ENCODE results near the gene ADAR.
A peak's percentile ranks its signal among the peaks of the same experiment; 100 is the strongest.

The ADAR gene

DNA sequence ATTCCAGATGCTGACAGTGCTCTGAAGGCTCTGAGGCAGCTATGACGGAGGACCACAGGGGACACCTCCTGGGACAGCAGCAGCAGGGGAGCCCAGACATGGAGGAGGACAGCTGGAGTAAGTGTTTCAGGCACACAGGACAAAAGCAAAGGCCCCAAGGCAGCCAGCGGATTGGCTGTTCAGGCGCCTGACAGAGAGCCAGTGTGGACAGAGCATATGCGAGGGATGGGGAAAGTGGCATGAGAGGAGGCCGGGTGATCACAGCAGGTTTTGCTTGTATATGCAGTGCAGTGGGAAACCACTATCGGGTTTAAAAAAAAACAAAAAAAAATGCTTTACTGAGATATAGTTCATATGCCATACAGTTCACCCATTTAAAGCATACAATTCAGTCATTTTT is 21.3 kb downstream of the ADAR start:
- Histone ChIP-seq H3K27me3 (no peaks in the 10 kb centered on the region), H3K9me3 (no peaks in the 10 kb centered on the region), H3K4me2 (no peak overlapping the region), H3K4me3 (no peak overlapping the region), H3K36me3 (peaks cover 100% of the 10 kb centered on the region), H4K20me1 (peaks cover 91% of the 10 kb centered on the region), H3K4me1 (no peaks in the 10 kb centered on the region), H3K27ac (no peak overlapping the region), H3K9ac (no peak overlapping the region)
- no peak for TF ChIP-seq Cebpa-rat (IDR thresholded peaks at IDR 0.05)

DNA sequence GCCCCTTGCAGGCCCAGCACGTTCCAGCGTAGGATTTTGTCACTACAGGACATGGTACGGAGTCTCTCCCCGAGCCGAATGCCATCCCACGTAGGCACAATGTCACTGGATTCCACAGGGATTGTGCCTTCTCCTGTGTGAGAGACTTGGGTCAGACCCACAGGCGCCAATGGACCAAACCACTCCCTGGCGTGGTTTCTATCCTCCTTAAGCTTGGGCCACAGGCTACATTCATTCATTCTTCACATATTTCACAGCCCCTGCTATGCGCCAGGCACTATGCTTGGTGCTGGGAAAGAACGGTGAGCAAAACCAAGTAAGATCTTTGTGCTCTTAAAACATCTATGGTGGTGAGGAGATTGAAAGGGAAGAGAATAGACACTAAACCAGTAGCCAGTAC is 21.8 kb downstream of the ADAR start:
- Histone ChIP-seq H3K27ac (no peak overlapping the region), H3K36me3 (peaks cover 100% of the 10 kb centered on the region)

DNA sequence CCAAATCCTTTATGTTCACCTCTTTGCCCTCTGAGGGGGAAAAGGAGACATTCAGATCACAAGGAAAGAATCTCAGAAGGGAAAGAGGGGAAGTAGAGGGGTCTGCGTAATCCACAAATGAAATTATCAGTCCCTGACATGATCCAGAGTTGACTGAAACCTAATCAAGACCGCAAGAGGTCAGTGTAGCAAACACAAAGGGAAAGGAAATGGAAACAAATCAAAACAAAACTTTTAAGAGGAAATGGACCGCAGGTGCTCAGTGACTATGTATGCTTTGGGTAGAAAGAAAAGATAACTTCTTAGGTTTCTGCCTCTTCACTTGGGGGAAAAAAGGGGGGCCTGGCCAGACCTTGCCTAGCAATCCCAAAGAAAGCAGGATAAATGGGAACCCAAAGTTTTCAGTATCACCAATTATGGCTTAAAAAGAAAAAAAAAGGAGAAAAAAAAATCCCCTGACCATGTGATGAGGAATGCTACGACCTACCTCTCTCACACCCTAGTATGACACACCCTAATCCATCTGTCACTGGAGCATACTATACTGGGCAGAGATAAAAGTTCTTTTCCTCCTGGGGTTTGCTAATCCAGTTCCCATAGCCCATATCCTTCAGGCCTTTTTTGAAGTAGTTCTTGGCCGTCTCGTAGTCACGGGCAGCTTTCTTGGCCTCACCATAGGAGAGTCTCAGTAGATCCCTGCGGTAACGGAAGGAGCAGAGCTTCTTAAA is 23.6 kb downstream of the ADAR start:
- H3K4me1 ChIP-seq = peaks cover 3% of the 10 kb centered on the region
- H3K4me3 ChIP-seq = no peak overlapping the region
- H3K27me3 ChIP-seq = no peaks in the 10 kb centered on the region
- H3K36me3 ChIP-seq = peaks cover 100% of the 10 kb centered on the region
- H3K27ac ChIP-seq = no peak overlapping the region
- TF ChIP-seq Cebpa-rat (IDR thresholded peaks at IDR 0.05) = no peak
- no peak overlapping the region for H3K4me2 ChIP-seq
- no peak overlapping the region for H3K9ac ChIP-seq
- H3K9me3 ChIP-seq = no peaks in the 10 kb centered on the region
- H4K20me1 ChIP-seq = peaks cover 85% of the 10 kb centered on the region

More for the DNA sequence above, 21.8 kb downstream of the ADAR start:
- H3K4me2 ChIP-seq = no peak overlapping the region
- H3K9me3 ChIP-seq = no peaks in the 10 kb centered on the region
- TF ChIP-seq Cebpa-rat (IDR thresholded peaks at IDR 0.05) = no peak
- H4K20me1 ChIP-seq = peaks cover 87% of the 10 kb centered on the region
- no peak overlapping the region for H3K4me3 ChIP-seq
- no peaks in the 10 kb centered on the region for H3K27me3 ChIP-seq
- no peak overlapping the region for H3K9ac ChIP-seq
- H3K4me1 ChIP-seq = no peaks in the 10 kb centered on the region

DNA sequence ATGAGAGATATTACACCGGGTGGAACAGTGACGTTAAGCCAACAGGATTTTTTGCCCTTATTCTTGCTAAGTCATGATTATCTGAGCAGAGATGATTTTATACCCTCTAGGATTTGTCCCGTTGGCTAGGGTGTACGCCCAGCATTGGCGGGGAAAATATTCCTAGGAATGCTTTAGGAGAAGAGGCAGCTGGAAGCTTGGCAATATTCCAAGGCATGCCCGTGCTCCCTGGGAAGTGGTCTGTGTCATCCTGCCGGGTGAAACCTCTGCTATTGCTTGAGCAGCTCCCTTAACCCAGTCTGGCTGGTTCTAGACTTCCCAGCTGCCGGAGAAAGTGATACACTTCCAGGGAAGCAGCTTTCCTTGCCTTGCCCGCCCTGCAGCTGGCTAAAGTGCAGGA is 24.2 kb downstream of the ADAR start:
- no peak overlapping the region for H3K27ac ChIP-seq
- TF ChIP-seq Cebpa-rat (IDR thresholded peaks at IDR 0.05) = no peak
- no peaks in the 10 kb centered on the region for H3K27me3 ChIP-seq
- peaks cover 100% of the 10 kb centered on the region for H3K36me3 ChIP-seq
- no peak overlapping the region for H3K4me3 ChIP-seq
- no peak overlapping the region for H3K9ac ChIP-seq
- no peak overlapping the region for H3K4me2 ChIP-seq
- peaks cover 85% of the 10 kb centered on the region for H4K20me1 ChIP-seq
- H3K9me3 ChIP-seq = no peaks in the 10 kb centered on the region
- peaks cover 9% of the 10 kb centered on the region for H3K4me1 ChIP-seq

DNA sequence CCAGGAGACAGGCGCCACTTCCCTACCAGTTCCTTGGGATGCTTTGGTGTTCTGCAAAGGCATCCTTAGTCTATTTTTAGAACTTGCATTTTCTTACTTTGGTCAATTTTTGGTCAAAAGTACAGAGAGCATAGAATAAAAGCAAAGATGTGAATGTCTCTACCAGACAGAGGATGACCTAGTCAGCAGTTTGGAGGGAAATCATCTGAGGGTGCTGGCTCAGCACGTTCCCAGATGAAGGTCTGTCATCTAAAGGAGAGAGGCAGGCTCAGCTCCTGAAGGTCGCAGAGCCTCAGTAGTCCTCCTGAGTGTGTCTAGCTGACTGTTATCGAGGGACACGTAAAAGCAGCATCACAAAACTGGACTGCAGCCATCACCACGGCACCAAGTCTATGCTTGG is 25.1 kb downstream of the ADAR start:
- H3K9ac ChIP-seq = no peak overlapping the region
- no peaks in the 10 kb centered on the region for H3K27me3 ChIP-seq
- no peak for TF ChIP-seq Cebpa-rat (IDR thresholded peaks at IDR 0.05)
- no peak overlapping the region for H3K4me2 ChIP-seq
- H3K36me3 ChIP-seq = peaks cover 100% of the 10 kb centered on the region
- no peaks in the 10 kb centered on the region for H3K9me3 ChIP-seq
- peaks cover 85% of the 10 kb centered on the region for H4K20me1 ChIP-seq
- no peak overlapping the region for H3K27ac ChIP-seq
- H3K4me3 ChIP-seq = no peak overlapping the region
- H3K4me1 ChIP-seq = peaks cover 18% of the 10 kb centered on the region

DNA sequence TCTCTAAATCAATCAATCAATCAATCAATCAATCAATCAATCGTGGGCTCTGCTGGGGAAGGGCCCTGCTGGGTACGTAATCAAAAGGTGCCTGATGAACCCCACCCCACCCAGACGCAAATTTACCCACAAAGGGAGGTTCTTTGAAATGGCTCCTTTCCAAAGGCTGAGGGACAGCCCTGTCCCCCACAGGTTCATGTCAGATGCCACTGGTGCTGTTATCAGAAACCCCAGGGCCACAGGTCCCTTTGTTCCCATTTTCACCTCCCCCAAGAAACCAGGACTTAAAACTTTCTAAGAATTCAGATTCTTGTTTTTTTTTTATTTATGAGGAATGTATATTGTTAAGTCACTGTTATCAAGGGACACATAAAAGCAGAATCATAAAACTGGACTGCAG is 26.2 kb downstream of the ADAR start:
- TF ChIP-seq Cebpa-rat (IDR thresholded peaks at IDR 0.05) = no peak
- H3K4me1 ChIP-seq = peaks cover 29% of the 10 kb centered on the region
- H3K9ac ChIP-seq = no peak overlapping the region
- no peaks in the 10 kb centered on the region for H3K9me3 ChIP-seq
- no peak overlapping the region for H3K4me3 ChIP-seq
- H4K20me1 ChIP-seq = peaks cover 80% of the 10 kb centered on the region
- H3K36me3 ChIP-seq = peaks cover 92% of the 10 kb centered on the region
- no peaks in the 10 kb centered on the region for H3K27me3 ChIP-seq
- H3K27ac ChIP-seq = no peak overlapping the region
- no peak overlapping the region for H3K4me2 ChIP-seq

DNA sequence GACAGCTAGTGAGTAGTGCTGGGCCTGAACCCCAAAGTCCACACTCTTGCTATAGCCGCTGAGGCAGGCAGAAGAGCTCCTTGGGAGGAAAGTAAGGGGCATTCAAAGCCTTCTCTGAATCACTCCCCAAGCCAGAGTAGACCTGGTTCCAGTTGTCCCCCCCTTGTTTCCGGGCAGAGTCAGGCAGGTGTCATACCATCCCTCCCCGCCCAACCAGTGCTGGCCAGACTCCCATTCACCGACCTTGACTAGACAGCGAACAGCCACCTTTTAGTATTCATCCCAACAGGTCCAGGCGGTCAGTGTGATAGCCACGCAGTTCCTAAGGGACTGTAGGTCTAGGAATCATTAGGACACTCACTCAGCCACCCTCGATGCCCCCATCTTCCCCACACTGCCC is 28.6 kb downstream of the ADAR start:
- Histone ChIP-seq H3K27ac (no peak overlapping the region), H4K20me1 (peaks cover 75% of the 10 kb centered on the region), H3K27me3 (no peaks in the 10 kb centered on the region), H3K4me1 (peaks cover 53% of the 10 kb centered on the region), H3K4me2 (peak overlapping the region; percentile 72; the same call in 1 of the 2 replicates), H3K9ac (no peak overlapping the region), H3K36me3 (peaks cover 68% of the 10 kb centered on the region), H3K4me3 (no peak overlapping the region), H3K9me3 (no peaks in the 10 kb centered on the region)
- no peak for TF ChIP-seq Cebpa-rat (IDR thresholded peaks at IDR 0.05)

DNA sequence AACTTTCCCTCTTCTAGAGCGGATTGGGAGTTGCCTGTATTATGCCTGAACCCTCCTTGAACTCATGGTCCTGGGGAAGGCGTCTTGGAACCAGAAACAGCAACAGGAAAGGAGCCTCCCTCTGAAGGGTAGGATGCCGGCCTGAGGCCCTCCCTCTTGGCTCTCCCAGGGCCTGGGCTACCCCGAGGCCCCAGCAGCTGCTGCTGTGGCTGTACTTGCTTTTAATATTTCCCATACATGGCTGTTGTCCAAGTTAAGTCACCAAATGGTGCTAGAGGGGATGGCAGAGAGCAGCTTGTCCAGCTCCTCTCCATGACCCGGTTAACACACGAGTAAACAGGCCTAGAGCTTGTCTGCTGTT is 29.9 kb downstream of the ADAR start:
- peak overlapping the region; percentile 72 for H3K4me2 ChIP-seq
- H4K20me1 ChIP-seq = peaks cover 62% of the 10 kb centered on the region
- H3K4me3 ChIP-seq = no peak overlapping the region
- H3K36me3 ChIP-seq = peaks cover 55% of the 10 kb centered on the region
- peak overlapping the region; percentile 53; the same call in 1 of the 2 replicates for H3K27ac ChIP-seq
- peak overlapping the region; percentile 20; the same call in 1 of the 2 replicates for H3K9ac ChIP-seq
- H3K9me3 ChIP-seq = no peaks in the 10 kb centered on the region
- H3K4me1 ChIP-seq = peaks cover 66% of the 10 kb centered on the region
- H3K27me3 ChIP-seq = no peaks in the 10 kb centered on the region
- TF ChIP-seq Cebpa-rat (IDR thresholded peaks at IDR 0.05) = no peak

DNA sequence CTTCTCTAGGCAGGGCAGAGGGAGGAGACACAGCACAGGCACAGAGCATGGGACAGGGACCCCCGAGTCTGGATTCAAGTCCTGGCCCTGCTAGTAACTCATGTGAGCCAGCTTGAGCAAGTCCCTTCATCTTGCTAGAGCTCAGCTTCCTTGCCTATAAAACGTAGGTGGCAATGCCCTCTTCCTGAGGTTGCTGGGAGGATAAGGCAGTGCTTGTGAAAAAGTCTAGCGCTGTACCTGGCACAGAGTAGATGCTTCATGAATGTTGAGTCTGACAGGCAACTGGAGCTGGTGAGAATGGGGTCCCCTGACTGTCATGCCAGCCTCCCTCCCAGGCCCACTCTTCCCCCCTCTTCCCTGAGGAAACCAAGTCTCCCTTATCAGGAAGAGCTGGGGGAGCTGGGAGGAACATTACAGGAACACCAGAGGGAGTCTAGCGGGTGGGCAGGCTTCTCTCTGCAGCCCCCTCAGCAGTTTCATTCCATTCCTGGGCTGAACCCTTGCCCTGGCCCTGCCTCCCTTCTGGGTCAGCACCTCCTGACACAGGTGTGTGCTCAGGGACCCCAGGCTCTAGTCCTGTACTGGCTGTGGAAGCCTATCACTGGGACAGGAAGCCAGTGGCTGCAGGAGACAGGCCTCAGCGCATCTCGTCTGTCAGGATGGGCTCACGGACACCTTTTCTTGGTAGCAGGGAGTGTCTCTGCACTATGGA is 30.5 kb downstream of the ADAR start:
- no peaks in the 10 kb centered on the region for H3K27me3 ChIP-seq
- H3K4me1 ChIP-seq = peaks cover 72% of the 10 kb centered on the region
- H3K36me3 ChIP-seq = peaks cover 50% of the 10 kb centered on the region
- peak overlapping the region; percentile 53; the same call in 1 of the 2 replicates for H3K27ac ChIP-seq
- H3K4me3 ChIP-seq = no peak overlapping the region
- H3K9ac ChIP-seq = no peak overlapping the region; the same call in 1 of the 2 replicates
- H3K4me2 ChIP-seq = peak overlapping the region; percentile 72
- H4K20me1 ChIP-seq = peaks cover 56% of the 10 kb centered on the region
- no peaks in the 10 kb centered on the region for H3K9me3 ChIP-seq
- no peak for TF ChIP-seq Cebpa-rat (IDR thresholded peaks at IDR 0.05)

DNA sequence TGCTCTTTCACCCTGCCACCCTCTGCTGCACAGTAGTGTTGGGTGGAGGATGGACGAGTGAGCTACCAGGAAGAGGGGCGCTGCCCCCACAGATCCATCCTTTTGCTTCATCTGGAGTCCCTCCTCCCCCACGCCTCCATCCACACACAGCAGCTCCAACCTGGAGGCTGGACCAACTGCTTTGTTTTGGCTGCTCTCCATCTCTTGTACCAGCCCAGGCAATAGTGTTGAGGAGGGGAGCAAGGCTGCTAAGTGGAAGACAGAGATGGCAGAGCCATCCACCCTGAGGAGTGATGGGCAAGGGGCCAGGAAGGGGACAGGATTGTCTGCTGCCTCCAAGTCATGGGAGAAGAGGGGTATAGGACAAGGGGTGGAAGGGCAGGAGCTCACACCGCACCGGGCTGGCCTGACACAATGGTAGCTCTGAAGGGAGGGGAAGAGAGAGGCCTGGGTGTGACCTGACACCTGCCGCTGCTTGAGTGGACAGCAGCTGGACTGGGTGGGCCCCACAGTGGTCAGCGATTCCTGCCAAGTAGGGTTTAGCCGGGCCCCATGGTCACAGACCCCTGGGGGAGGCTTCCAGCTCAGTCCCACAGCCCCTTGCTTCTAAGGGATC is 31.9 kb downstream of the ADAR start:
- Histone ChIP-seq H3K9me3 (no peaks in the 10 kb centered on the region), H4K20me1 (peaks cover 54% of the 10 kb centered on the region), H3K27me3 (no peaks in the 10 kb centered on the region), H3K4me1 (peaks cover 72% of the 10 kb centered on the region), H3K9ac (peak overlapping the region; percentile 21; the same call in 1 of the 2 replicates), H3K4me3 (no peak overlapping the region), H3K27ac (peak overlapping the region; percentile 51), H3K36me3 (peaks cover 35% of the 10 kb centered on the region), H3K4me2 (peak overlapping the region; percentile 72)
- TF ChIP-seq Cebpa-rat (IDR thresholded peaks at IDR 0.05) = no peak
